ENCODE measurements around the gene PRAMEF1. TPM values are rescaled to one million over a fixed set of nuclear protein-coding genes. Genes with fewer than 3 reads are reported as not detected.
"Not testable (repeated sequence)": the region's sequence is repeated elsewhere in the genome, so short reads cannot be mapped to it uniquely, and the experiment has no call there.

Gene PRAMEF1
- total RNA-seq, result 0.05 TPM
- polyA plus RNA-seq, result 0.11 TPM
- long read RNA-seq, donor 1, result 0 reads
- long read RNA-seq, donor 2, result 0 reads
- long read RNA-seq, donor 3, result 0 reads
- long read RNA-seq, donor 4, result 0 reads
- long read RNA-seq, donor 5, result 0 reads
- long read RNA-seq, donor 6, result 0 reads
- long read RNA-seq, donor 7, result 0 reads
- long read RNA-seq, donor 8, result 0 reads
- long read RNA-seq, donor 9, result 0 reads
- long read RNA-seq, donor 10, result 0 reads

DNA sequence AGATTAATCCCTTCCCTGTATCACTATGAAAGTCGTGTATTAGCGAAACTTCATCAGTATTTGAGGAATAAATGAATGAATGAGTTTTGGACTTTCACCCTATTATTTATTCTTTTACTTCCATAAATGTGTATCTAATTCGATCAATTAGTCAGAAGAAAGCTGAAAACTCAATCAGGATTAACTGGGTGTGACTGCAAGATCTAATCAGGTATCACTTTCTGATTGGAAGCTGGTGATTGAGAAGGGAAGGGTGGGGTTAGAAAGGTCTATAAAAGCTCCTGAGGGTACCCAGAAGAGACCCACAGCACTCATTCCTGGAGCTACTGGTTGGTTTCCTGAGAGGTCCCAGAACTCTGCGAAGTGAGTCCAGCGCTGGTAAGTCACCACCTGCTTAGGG, at the start of gene PRAMEF1:
TSS of gene PRAMEF1 (plus strand) at position 301 of the 400 bp plus-strand sequence. CDS start 1,831 bp downstream, outside the sequence.
- not testable (repeated sequence) for H3K9me3 ChIP-seq (ENCODE audit: control insufficient read depth in 2 of 2, insufficient read depth in 1 of 2, low read length in 1 of 2); DNase-seq (ENCODE audit: low read depth in 6 of 9, low spot score in 9 of 9); H3K27me3 ChIP-seq (ENCODE audit: control insufficient read depth in 2 of 2, insufficient read depth in 1 of 2, low read length in 1 of 2); H3K4me1 ChIP-seq (ENCODE audit: control insufficient read depth in 2 of 2, insufficient read depth in 2 of 2, low read length in 2 of 2); H3K4me3 ChIP-seq (ENCODE audit: low read length in 2 of 2); H3K27ac ChIP-seq (ENCODE audit: low read depth in 1 of 2, low read length in 1 of 2); H3K36me3 ChIP-seq (ENCODE audit: control insufficient read depth in 2 of 2, insufficient read depth in 2 of 2, low read length in 1 of 2)
- WGBS, result 84% methylated on average over 5 of the region's 5 CpGs

DNA sequence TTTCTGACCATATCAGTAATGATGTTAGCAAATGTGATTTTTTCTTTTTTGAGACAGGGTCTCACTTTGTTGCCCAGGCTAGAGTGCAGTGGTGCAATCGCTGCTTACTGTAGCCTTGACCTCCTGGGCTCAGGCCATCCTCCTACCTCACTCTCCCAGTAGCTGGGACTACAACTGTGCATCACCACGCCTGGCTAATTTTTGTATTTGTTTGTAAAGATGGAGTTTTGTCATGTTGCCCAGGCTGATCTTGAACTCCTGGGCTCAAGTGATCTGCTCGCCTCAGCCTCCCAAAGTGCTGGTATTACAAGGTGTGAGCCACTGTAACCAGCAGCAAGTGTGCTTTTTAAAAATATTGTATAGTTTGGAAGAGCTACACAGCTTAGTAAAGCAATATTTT, 49.3 kb upstream of the PRAMEF1 start:
- no peaks in the 10 kb centered on the region for H3K36me3 ChIP-seq (ENCODE audit: control insufficient read depth in 2 of 2, insufficient read depth in 2 of 2, low read length in 1 of 2)
- no peaks in the 10 kb centered on the region for H3K27me3 ChIP-seq (ENCODE audit: control insufficient read depth in 2 of 2, insufficient read depth in 1 of 2, low read length in 1 of 2)
- H3K9me3 ChIP-seq (ENCODE audit: control insufficient read depth in 2 of 2, insufficient read depth in 1 of 2, low read length in 1 of 2), result no peaks in the 10 kb centered on the region
- no peak for DNase-seq (ENCODE audit: low read depth in 6 of 9, low spot score in 9 of 9)
- no peaks in the 10 kb centered on the region for H3K4me1 ChIP-seq (ENCODE audit: control insufficient read depth in 2 of 2, insufficient read depth in 2 of 2, low read length in 2 of 2)
- WGBS, result 90% methylated on average over 3 of the region's 3 CpGs
- no peak overlapping the region for H3K27ac ChIP-seq (ENCODE audit: low read depth in 1 of 2, low read length in 1 of 2)
- H3K4me3 ChIP-seq (ENCODE audit: low read length in 2 of 2), result no peak overlapping the region

DNA sequence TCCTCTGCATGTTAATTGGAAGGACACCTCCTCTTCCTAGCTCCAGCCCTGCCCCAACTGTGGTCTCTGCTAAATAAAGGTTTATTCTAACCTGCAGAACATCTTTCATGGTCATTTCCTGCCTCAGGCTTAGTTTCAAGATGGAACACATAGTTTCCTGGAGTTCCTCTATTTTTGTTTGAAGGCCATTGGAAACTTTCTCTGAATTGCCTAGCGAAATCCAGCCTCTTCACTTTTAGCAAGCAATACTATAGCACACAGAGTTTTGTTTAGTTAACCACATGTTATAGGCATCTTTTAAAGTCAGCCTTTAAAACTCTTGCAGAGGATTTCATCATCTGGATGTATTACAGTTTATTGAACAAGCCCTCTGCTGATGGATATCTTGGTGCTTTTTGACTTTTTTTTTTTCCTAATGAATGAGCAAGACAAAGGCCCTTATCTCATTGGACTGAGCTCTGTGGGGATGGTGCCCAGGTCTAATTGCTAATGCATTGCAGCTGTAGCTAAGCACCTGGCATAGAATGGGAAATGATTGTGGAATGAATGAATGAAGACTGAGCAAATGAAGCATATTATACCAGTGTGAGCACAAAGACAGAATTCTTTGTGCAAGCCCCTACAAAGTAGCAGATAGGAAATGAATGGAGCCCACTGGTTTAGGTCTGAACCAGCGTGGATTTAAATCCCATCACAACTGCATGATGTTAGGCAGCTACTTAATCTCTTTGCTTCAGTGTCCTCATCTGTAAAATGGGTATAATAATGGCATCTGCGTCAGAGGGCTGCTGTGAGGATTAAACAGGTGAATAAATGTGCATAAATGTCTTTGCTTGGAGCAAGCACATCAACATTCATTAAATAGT, 45.8 kb upstream of the PRAMEF1 start:
- 84% methylated on average over 3 of the region's 3 CpGs for WGBS
- H3K27ac ChIP-seq (ENCODE audit: low read depth in 1 of 2, low read length in 1 of 2), result no peak overlapping the region
- peaks cover 0 to 1% of the 10 kb centered on the region in 2 donors for H3K9me3 ChIP-seq (ENCODE audit: control insufficient read depth in 2 of 2, insufficient read depth in 1 of 2, low read length in 1 of 2)
- H3K36me3 ChIP-seq (ENCODE audit: control insufficient read depth in 2 of 2, insufficient read depth in 2 of 2, low read length in 1 of 2), result no peaks in the 10 kb centered on the region
- H3K4me3 ChIP-seq (ENCODE audit: low read length in 2 of 2), result no peak overlapping the region
- H3K4me1 ChIP-seq (ENCODE audit: control insufficient read depth in 2 of 2, insufficient read depth in 2 of 2, low read length in 2 of 2), result no peaks in the 10 kb centered on the region
- DNase-seq (ENCODE audit: low read depth in 6 of 9, low spot score in 9 of 9), result no peak
- no peaks in the 10 kb centered on the region for H3K27me3 ChIP-seq (ENCODE audit: control insufficient read depth in 2 of 2, insufficient read depth in 1 of 2, low read length in 1 of 2)

DNA sequence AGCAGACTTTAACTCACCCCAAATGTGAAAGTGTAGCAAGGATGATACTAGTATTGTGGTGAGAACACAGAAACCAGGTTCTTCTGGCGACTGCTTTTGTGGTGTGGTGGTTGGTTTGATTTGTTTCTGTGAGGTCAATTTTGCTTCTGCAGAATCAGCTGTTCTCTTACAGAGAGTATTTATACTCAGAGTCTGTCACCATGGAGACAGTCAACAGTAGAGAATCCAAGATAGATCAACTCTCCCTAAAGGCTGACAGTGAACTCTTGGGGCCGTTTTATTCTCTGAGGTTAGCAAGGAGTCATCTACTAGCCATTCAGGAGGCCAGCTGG, 45.2 kb upstream of the PRAMEF1 start, which contains the start of gene CFAP107:
TSS of gene CFAP107 (plus strand) at position 209 of the 332 bp plus-strand sequence. CDS start 231 bp downstream, outside the sequence.
- no peaks in the 10 kb centered on the region for H3K4me1 ChIP-seq (ENCODE audit: control insufficient read depth in 2 of 2, insufficient read depth in 2 of 2, low read length in 2 of 2)
- peaks cover 0 to 1% of the 10 kb centered on the region in 2 donors for H3K9me3 ChIP-seq (ENCODE audit: control insufficient read depth in 2 of 2, insufficient read depth in 1 of 2, low read length in 1 of 2)
- WGBS, result 45% methylated on average over 2 of the region's 2 CpGs

DNA sequence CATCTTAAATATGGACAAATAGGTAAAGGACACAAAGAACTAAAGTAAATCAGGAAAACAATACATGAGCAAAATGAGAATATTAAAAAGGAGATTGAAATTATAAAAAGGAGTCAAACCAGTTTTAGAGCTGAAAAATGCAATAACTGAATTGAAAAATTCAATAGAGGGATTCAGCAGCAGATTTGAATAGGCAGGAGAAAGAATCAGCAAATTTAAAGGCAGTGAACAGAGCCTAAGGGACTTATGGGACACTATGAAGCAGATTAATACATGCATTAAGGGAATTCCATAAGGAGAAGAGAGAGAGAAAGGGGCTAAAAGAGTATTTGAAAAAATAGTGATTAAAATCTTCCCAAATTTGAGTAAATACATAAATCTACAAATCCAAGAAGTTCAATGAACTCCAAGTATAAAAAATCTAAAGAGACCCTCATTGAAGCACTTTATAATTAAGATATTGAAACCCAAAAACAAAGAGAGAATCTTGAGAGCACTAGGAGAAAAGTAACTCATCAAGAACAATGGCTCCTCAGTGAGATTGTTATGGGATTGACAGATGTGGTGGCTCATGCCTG, 42.3 kb upstream of the PRAMEF1 start:
- H3K36me3 ChIP-seq (ENCODE audit: control insufficient read depth in 2 of 2, insufficient read depth in 2 of 2, low read length in 1 of 2), result no peaks in the 10 kb centered on the region
- no peak overlapping the region for H3K27ac ChIP-seq (ENCODE audit: low read depth in 1 of 2, low read length in 1 of 2)
- H3K27me3 ChIP-seq (ENCODE audit: control insufficient read depth in 2 of 2, insufficient read depth in 1 of 2, low read length in 1 of 2), result no peaks in the 10 kb centered on the region
- H3K9me3 ChIP-seq (ENCODE audit: control insufficient read depth in 2 of 2, insufficient read depth in 1 of 2, low read length in 1 of 2), result peaks cover 0 to 1% of the 10 kb centered on the region in 2 donors
- H3K4me1 ChIP-seq (ENCODE audit: control insufficient read depth in 2 of 2, insufficient read depth in 2 of 2, low read length in 2 of 2), result no peaks in the 10 kb centered on the region
- H3K4me3 ChIP-seq (ENCODE audit: low read length in 2 of 2), result no peak overlapping the region
- DNase-seq (ENCODE audit: low read depth in 6 of 9, low spot score in 9 of 9), result no peak

More for the DNA sequence above, 45.2 kb upstream of the PRAMEF1 start, which contains the start of gene CFAP107:
- Histone ChIP-seq H3K27me3 (ENCODE audit: control insufficient read depth in 2 of 2, insufficient read depth in 1 of 2, low read length in 1 of 2) (no peaks in the 10 kb centered on the region), H3K27ac (ENCODE audit: low read depth in 1 of 2, low read length in 1 of 2) (no peak within 1 kb of the TSS), H3K4me3 (ENCODE audit: low read length in 2 of 2) (no peak within 1 kb of the TSS), H3K36me3 (ENCODE audit: control insufficient read depth in 2 of 2, insufficient read depth in 2 of 2, low read length in 1 of 2) (no peaks in the 10 kb centered on the region)
- no peak for DNase-seq (ENCODE audit: low read depth in 6 of 9, low spot score in 9 of 9)

- no peaks in the 10 kb centered on the region for H3K9me3 ChIP-seq (ENCODE audit: control insufficient read depth in 2 of 2, insufficient read depth in 1 of 2, low read length in 1 of 2)
- no peaks in the 10 kb centered on the region for H3K36me3 ChIP-seq (ENCODE audit: control insufficient read depth in 2 of 2, insufficient read depth in 2 of 2, low read length in 1 of 2)
- no peak for DNase-seq (ENCODE audit: low read depth in 6 of 9, low spot score in 9 of 9)
- H3K27ac ChIP-seq (ENCODE audit: low read depth in 1 of 2, low read length in 1 of 2), result no peak overlapping the region
- WGBS, result 90% methylated on average over 4 of the region's 4 CpGs
- no peak overlapping the region for H3K4me3 ChIP-seq (ENCODE audit: low read length in 2 of 2)
- H3K4me1 ChIP-seq (ENCODE audit: control insufficient read depth in 2 of 2, insufficient read depth in 2 of 2, low read length in 2 of 2), result no peaks in the 10 kb centered on the region
- no peaks in the 10 kb centered on the region for H3K27me3 ChIP-seq (ENCODE audit: control insufficient read depth in 2 of 2, insufficient read depth in 1 of 2, low read length in 1 of 2)
These were observed 36.5 kb upstream of the PRAMEF1 start for GRCh38 chr1:12754738-12755137.

DNA sequence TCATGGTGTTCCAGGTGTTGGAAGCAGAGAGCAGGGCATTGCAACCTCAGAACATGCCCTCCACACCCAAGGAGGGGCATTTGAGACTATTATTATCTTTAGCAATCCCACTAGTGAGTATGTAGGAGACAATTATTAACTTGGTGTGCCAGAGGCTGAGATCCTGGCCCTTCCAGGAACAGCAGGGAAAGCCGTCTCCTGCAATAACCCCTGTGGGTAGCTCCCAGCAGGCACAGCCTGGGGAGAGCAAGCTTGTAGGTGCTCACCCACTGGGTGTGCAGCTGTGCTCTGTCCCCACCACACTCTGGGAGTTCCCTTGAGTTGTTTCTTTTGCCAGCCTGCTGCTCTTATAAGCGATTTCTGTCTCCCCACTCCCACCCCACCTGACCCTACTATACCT, 34.9 kb upstream of the PRAMEF1 start:
- H3K27ac ChIP-seq (ENCODE audit: low read depth in 1 of 2, low read length in 1 of 2), result no peak overlapping the region
- H3K9me3 ChIP-seq (ENCODE audit: control insufficient read depth in 2 of 2, insufficient read depth in 1 of 2, low read length in 1 of 2), result no peaks in the 10 kb centered on the region
- no peaks in the 10 kb centered on the region for H3K4me1 ChIP-seq (ENCODE audit: control insufficient read depth in 2 of 2, insufficient read depth in 2 of 2, low read length in 2 of 2)
- DNase-seq (ENCODE audit: low read depth in 6 of 9, low spot score in 9 of 9), result no peak
- no peaks in the 10 kb centered on the region for H3K27me3 ChIP-seq (ENCODE audit: control insufficient read depth in 2 of 2, insufficient read depth in 1 of 2, low read length in 1 of 2)
- no peaks in the 10 kb centered on the region for H3K36me3 ChIP-seq (ENCODE audit: control insufficient read depth in 2 of 2, insufficient read depth in 2 of 2, low read length in 1 of 2)
- H3K4me3 ChIP-seq (ENCODE audit: low read length in 2 of 2), result no peak overlapping the region
- 74% methylated on average over 2 of the region's 2 CpGs for WGBS

GRCh38 chr1:12756768-12757413, 34.3 kb upstream of the PRAMEF1 start:
- H3K27ac ChIP-seq (ENCODE audit: low read depth in 1 of 2, low read length in 1 of 2), result no peak overlapping the region
- H3K9me3 ChIP-seq (ENCODE audit: control insufficient read depth in 2 of 2, insufficient read depth in 1 of 2, low read length in 1 of 2), result no peaks in the 10 kb centered on the region
- no peak overlapping the region for H3K4me3 ChIP-seq (ENCODE audit: low read length in 2 of 2)
- no peak for DNase-seq (ENCODE audit: low read depth in 6 of 9, low spot score in 9 of 9)
- H3K4me1 ChIP-seq (ENCODE audit: control insufficient read depth in 2 of 2, insufficient read depth in 2 of 2, low read length in 2 of 2), result no peaks in the 10 kb centered on the region
- WGBS, result 85% methylated on average over 6 of the region's 6 CpGs
- no peaks in the 10 kb centered on the region for H3K36me3 ChIP-seq (ENCODE audit: control insufficient read depth in 2 of 2, insufficient read depth in 2 of 2, low read length in 1 of 2)
- no peaks in the 10 kb centered on the region for H3K27me3 ChIP-seq (ENCODE audit: control insufficient read depth in 2 of 2, insufficient read depth in 1 of 2, low read length in 1 of 2)

DNA sequence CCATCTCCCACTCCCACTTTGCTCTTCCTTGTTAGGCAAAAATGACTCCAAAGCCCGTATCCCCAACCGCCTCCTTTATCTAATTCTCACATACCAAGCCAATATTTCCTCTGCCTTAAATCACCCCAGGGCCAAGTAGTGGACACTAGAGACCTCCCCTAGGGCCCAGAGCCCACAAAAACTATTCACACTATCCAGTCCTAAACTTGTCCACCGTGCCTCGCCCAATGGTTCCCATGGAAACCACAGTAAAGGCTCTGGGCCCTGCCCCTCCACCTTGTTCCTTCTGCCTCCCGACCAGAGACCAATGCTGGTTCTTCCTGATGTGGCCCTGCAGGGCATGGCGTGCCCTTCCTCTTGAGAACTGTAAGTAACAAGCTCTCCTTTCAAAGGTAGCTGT, 33.4 kb upstream of the PRAMEF1 start:
- Histone ChIP-seq H3K4me1 (ENCODE audit: control insufficient read depth in 2 of 2, insufficient read depth in 2 of 2, low read length in 2 of 2) (no peaks in the 10 kb centered on the region), H3K9me3 (ENCODE audit: control insufficient read depth in 2 of 2, insufficient read depth in 1 of 2, low read length in 1 of 2) (no peaks in the 10 kb centered on the region), H3K27me3 (ENCODE audit: control insufficient read depth in 2 of 2, insufficient read depth in 1 of 2, low read length in 1 of 2) (no peaks in the 10 kb centered on the region), H3K27ac (ENCODE audit: low read depth in 1 of 2, low read length in 1 of 2) (no peak overlapping the region), H3K36me3 (ENCODE audit: control insufficient read depth in 2 of 2, insufficient read depth in 2 of 2, low read length in 1 of 2) (no peaks in the 10 kb centered on the region), H3K4me3 (ENCODE audit: low read length in 2 of 2) (no peak overlapping the region)
- WGBS, result 84% methylated on average over 6 of the region's 6 CpGs
- DNase-seq (ENCODE audit: low read depth in 6 of 9, low spot score in 9 of 9), result no peak

Measured in thymus (tissue), 14 donors.